Osteocyte (in vitro differentiated cells): ENCODE measurements around the gene CENPE. TPM values are rescaled to one million over a fixed set of nuclear protein-coding genes. Genes with fewer than 3 reads are reported as not detected.
A peak's percentile ranks its signal among the peaks of the same experiment; 100 is the strongest.

Source experiments
- DNase-seq: peaks from one replicate; pipeline ENCODE4 v3.0.0; 2021; ENCODE audit warnings: mixed read lengths; ENCODE audit not compliant: unreplicated experiment; ENCODE audit errors: extremely low spot score
- H3K27ac Mint-ChIP-seq: one replicate; pipeline ENCODE4 v1.8.0; 2021; ENCODE audit warnings: mild to moderate bottlenecking, mixed read lengths; ENCODE audit not compliant: unreplicated experiment
- H3K27me3 Mint-ChIP-seq: one replicate; pipeline ENCODE4 v1.8.0; 2021; ENCODE audit warnings: mixed read lengths; ENCODE audit not compliant: unreplicated experiment
- H3K36me3 Mint-ChIP-seq: one replicate; pipeline ENCODE4 v1.8.0; 2021; ENCODE audit warnings: mixed read lengths; ENCODE audit not compliant: unreplicated experiment
- H3K4me1 Mint-ChIP-seq: one replicate; pipeline ENCODE4 v1.8.0; 2021; ENCODE audit warnings: mixed read lengths; ENCODE audit not compliant: unreplicated experiment
- H3K4me3 Mint-ChIP-seq: one replicate; pipeline ENCODE4 v1.8.0; 2021; ENCODE audit warnings: mild to moderate bottlenecking, moderate library complexity, mixed read lengths; ENCODE audit not compliant: unreplicated experiment
- H3K9me3 Mint-ChIP-seq: one replicate; pipeline ENCODE4 v1.8.0; 2021; ENCODE audit warnings: mixed read lengths; ENCODE audit not compliant: unreplicated experiment
- total RNA-seq: library from RNA; stranded (reverse); gene quantifications from 2 replicates; pipeline ENCODE4 v1.2.1, GENCODE V29; 2021
- TF ChIP-seq, protein P1 (sequence below): fragments of 200-600 bp; sonication (generic); IDR thresholded peaks from 2 replicates; pipeline ENCODE4 v1.5.0; 2021; ENCODE audit warnings: antibody characterized with exemption, mild to moderate bottlenecking, moderate library complexity

Gene CENPE
- total RNA-seq, 1 donor from 2014 or later, result 5.7 TPM

GRCh38 chr4:103156106-103156505, 42.0 kb downstream of the CENPE start:
- H3K4me1 Mint-ChIP-seq, result no peaks in the 10 kb centered on the region
- H3K4me3 Mint-ChIP-seq, result no peak overlapping the region
- H3K36me3 Mint-ChIP-seq, result peaks cover 18% of the 10 kb centered on the region
- H3K27me3 Mint-ChIP-seq, result no peaks in the 10 kb centered on the region
- no peak for DNase-seq
- peaks cover 8% of the 10 kb centered on the region for H3K9me3 Mint-ChIP-seq
- no peak overlapping the region for H3K27ac Mint-ChIP-seq
- TF ChIP-seq, protein P1, sequence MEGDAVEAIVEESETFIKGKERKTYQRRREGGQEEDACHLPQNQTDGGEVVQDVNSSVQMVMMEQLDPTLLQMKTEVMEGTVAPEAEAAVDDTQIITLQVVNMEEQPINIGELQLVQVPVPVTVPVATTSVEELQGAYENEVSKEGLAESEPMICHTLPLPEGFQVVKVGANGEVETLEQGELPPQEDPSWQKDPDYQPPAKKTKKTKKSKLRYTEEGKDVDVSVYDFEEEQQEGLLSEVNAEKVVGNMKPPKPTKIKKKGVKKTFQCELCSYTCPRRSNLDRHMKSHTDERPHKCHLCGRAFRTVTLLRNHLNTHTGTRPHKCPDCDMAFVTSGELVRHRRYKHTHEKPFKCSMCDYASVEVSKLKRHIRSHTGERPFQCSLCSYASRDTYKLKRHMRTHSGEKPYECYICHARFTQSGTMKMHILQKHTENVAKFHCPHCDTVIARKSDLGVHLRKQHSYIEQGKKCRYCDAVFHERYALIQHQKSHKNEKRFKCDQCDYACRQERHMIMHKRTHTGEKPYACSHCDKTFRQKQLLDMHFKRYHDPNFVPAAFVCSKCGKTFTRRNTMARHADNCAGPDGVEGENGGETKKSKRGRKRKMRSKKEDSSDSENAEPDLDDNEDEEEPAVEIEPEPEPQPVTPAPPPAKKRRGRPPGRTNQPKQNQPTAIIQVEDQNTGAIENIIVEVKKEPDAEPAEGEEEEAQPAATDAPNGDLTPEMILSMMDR, result no peak

DNA sequence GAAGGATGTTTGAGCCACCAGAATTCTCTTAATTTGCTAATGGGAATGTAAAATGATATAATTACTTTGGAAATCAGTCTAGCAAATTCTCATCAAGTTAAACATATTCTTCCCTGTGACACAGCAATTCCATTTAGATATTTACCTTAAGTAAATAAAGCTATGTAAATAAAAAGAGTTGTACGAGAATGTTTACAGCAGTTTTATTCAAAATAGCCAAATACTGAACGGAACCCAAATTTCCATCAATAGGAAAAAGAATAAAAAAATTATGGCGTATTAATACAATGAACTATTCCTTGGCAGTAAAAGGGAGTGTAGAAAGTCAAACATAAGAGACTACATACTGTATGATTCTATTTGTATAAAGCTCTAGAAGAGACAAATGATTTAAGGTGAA, 45.8 kb downstream of the CENPE start:
- no peak overlapping the region for H3K4me3 Mint-ChIP-seq
- H3K4me1 Mint-ChIP-seq, result no peaks in the 10 kb centered on the region
- no peak overlapping the region for H3K27ac Mint-ChIP-seq
- no peak for DNase-seq
- no peaks in the 10 kb centered on the region for H3K27me3 Mint-ChIP-seq
- peaks cover 8% of the 10 kb centered on the region for H3K9me3 Mint-ChIP-seq
- TF ChIP-seq, protein P1, result no peak
- H3K36me3 Mint-ChIP-seq, result peaks cover 23% of the 10 kb centered on the region

- H3K36me3 Mint-ChIP-seq, result peaks cover 15% of the 10 kb centered on the region
- TF ChIP-seq, protein P1, result no peak
- no peak overlapping the region for H3K27ac Mint-ChIP-seq
- H3K9me3 Mint-ChIP-seq, result peaks cover 3% of the 10 kb centered on the region
- H3K4me1 Mint-ChIP-seq, result no peaks in the 10 kb centered on the region
- H3K4me3 Mint-ChIP-seq, result no peak overlapping the region
- no peaks in the 10 kb centered on the region for H3K27me3 Mint-ChIP-seq
- DNase-seq, result no peak
Observed at GRCh38 chr4:103150677-103151076, 47.5 kb downstream of the CENPE start.

- peaks cover 19% of the 10 kb centered on the region for H3K36me3 Mint-ChIP-seq
- TF ChIP-seq, protein P1, result no peak
- H3K27me3 Mint-ChIP-seq, result no peaks in the 10 kb centered on the region
- no peaks in the 10 kb centered on the region for H3K4me1 Mint-ChIP-seq
- H3K4me3 Mint-ChIP-seq, result no peak overlapping the region
- no peak for DNase-seq
- H3K27ac Mint-ChIP-seq, result no peak overlapping the region
- H3K9me3 Mint-ChIP-seq, result no peaks in the 10 kb centered on the region
Observed at GRCh38 chr4:103144926-103145325, 53.2 kb downstream of the CENPE start.

DNA sequence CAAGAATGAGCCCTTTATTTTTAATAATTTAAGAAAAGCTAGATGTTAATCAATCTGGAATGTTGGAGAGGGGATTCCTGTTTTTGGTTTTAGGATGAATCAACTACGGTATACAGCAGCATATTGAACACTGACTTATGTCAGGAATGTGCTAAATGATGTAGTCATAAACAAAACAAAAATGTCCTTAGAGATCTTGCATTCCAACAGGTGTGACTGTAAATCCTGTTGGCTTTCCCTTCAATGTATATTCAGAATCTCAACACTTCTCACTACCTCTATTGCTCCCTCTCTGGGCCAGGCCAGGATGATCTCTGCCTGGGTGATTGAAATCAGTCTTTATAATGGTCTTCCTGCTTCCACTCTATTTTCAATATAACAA, 60.7 kb downstream of the CENPE start:
- Mint-ChIP-seq H3K27ac (peak overlapping the region; percentile 8), H3K4me3 (no peak overlapping the region), H3K9me3 (no peaks in the 10 kb centered on the region), H3K27me3 (no peaks in the 10 kb centered on the region), H3K36me3 (peaks cover 13% of the 10 kb centered on the region), H3K4me1 (peaks cover 2% of the 10 kb centered on the region)
- TF ChIP-seq, protein P1, result no peak
- no peak for DNase-seq
